Kidney epithelial cell (primary cell): ENCODE data around the gene MAGI1. TPM values are rescaled to one million over a fixed set of nuclear protein-coding genes. Genes with fewer than 3 reads are reported as not detected.

ENCODE experiments used
- DNase-seq: peaks from one replicate; pipeline ENCODE4 v3.0.0-alpha.2; 2010; ENCODE audit warnings: low read depth
- H3K27me3 ChIP-seq: 2 replicates; pipeline ENCODE4 v1.6.0; 2011; ENCODE audit warnings: low read length; ENCODE audit not compliant: control insufficient read depth, insufficient read depth
- H3K36me3 ChIP-seq: 2 replicates; pipeline ENCODE4 v1.5.1; 2011; ENCODE audit warnings: low read length; ENCODE audit not compliant: control insufficient read depth, insufficient read depth
- H3K4me3 ChIP-seq: 2 replicates; pipeline ENCODE4 v1.5.1; 2011; ENCODE audit warnings: low read depth, mild to moderate bottlenecking, control low read depth, low read length
- CTCF ChIP-seq: IDR thresholded peaks from 2 replicates; pipeline ENCODE4 v1.5.1; 2011; ENCODE audit warnings: mild to moderate bottlenecking, moderate library complexity, low read length, control low read depth, inconsistent platforms; ENCODE audit not compliant: insufficient read depth, poor library complexity, severe bottlenecking
- total RNA-seq: library from RNA; depleted of rRNA; stranded (reverse); fragments of >200 nt; gene quantifications from 2 replicates; pipeline ENCODE4 v1.2.3, GENCODE V29; 2015

The MAGI1 gene
- total RNA-seq, 1 donor from 2014 or later: 15.8 TPM

- Histone ChIP-seq H3K36me3 (no peaks in the 10 kb centered on the region), H3K4me3 (peak overlapping the region; percentile 43), H3K27me3 (no peaks in the 10 kb centered on the region)
- no peak for DNase-seq
- no peak for TF ChIP-seq CTCF
Measured at GRCh38 chr3:65596571-65597225, 442.0 kb downstream of the MAGI1 start.

- no peaks in the 10 kb centered on the region for H3K27me3 ChIP-seq
Measured at GRCh38 chr3:65596029-65596300, 442.8 kb downstream of the MAGI1 start.

GRCh38 chr3:65595222-65596028 is 443.3 kb downstream of the MAGI1 start:
- H3K4me3 ChIP-seq: no peak overlapping the region
- TF ChIP-seq CTCF: no peak
- DNase-seq: no peak
- no peaks in the 10 kb centered on the region for H3K36me3 ChIP-seq
- no peaks in the 10 kb centered on the region for H3K27me3 ChIP-seq

More at GRCh38 chr3:65596029-65596300, 442.8 kb downstream of the MAGI1 start:
- no peak for DNase-seq
- Histone ChIP-seq H3K36me3 (no peaks in the 10 kb centered on the region), H3K4me3 (no peak overlapping the region)
- TF ChIP-seq CTCF: no peak

- no peaks in the 10 kb centered on the region for H3K36me3 ChIP-seq
- TF ChIP-seq CTCF: no peak
- no peak for DNase-seq
- H3K27me3 ChIP-seq: no peaks in the 10 kb centered on the region
- no peak overlapping the region for H3K4me3 ChIP-seq
Measured at GRCh38 chr3:65593780-65594752, 444.7 kb downstream of the MAGI1 start.

- Histone ChIP-seq H3K4me3 (no peak overlapping the region), H3K27me3 (no peaks in the 10 kb centered on the region), H3K36me3 (no peaks in the 10 kb centered on the region)
- no peak for TF ChIP-seq CTCF
- no peak for DNase-seq
Measured at GRCh38 chr3:65591313-65591712, 447.4 kb downstream of the MAGI1 start.
